ENCODE measurements around the gene PGS1.
"Not testable (repeated sequence)": the region's sequence is repeated elsewhere in the genome, so short reads cannot be mapped to it uniquely, and the experiment has no call there.

Gene PGS1

GRCh38 chr17:78378225-78379130 lies at the start of gene PGS1:
Gene PGS1, plus strand, starts transcription at chr17:78378649. Its CDS starts 17 bp downstream, at chr17:78378666.
- in situ Hi-C loops (cut with MboI; ENCODE audit: low sequenced_read_pairs), result no loop called here

- in situ Hi-C loops (cut with MboI; ENCODE audit: low sequenced_read_pairs), result no loop called here
Observed at GRCh38 chr17:78329263-78330059, 49.0 kb upstream of the PGS1 start.

- in situ Hi-C loops (cut with MboI; ENCODE audit: low sequenced_read_pairs), result no loop called here
Observed at GRCh38 chr17:78330570-78331224, 47.8 kb upstream of the PGS1 start.

- in situ Hi-C loops (cut with MboI; ENCODE audit: low sequenced_read_pairs), result not testable (repeated sequence)
Observed at GRCh38 chr17:78331355-78331754, 47.1 kb upstream of the PGS1 start.

GRCh38 chr17:78332991-78333390 lies 45.5 kb upstream of the PGS1 start:
- in situ Hi-C loops (cut with MboI; ENCODE audit: low sequenced_read_pairs), result no loop called here

- in situ Hi-C loops (cut with MboI; ENCODE audit: low sequenced_read_pairs), result no loop called here
Observed at GRCh38 chr17:78335209-78335608, 43.2 kb upstream of the PGS1 start.

- in situ Hi-C loops (cut with MboI; ENCODE audit: low sequenced_read_pairs), result no loop called here
Observed at GRCh38 chr17:78337244-78338109, 41.0 kb upstream of the PGS1 start.

- in situ Hi-C loops (cut with MboI; ENCODE audit: low sequenced_read_pairs), result no loop called here
Observed at GRCh38 chr17:78338486-78339259, 39.8 kb upstream of the PGS1 start.

- in situ Hi-C loops (cut with MboI; ENCODE audit: low sequenced_read_pairs), result no loop called here
Observed at GRCh38 chr17:78340183-78340955, 38.1 kb upstream of the PGS1 start.

- in situ Hi-C loops (cut with MboI; ENCODE audit: low sequenced_read_pairs), result no loop called here
Observed at GRCh38 chr17:78341559-78342448, 36.6 kb upstream of the PGS1 start.

- in situ Hi-C loops (cut with MboI; ENCODE audit: low sequenced_read_pairs), result no loop called here
Observed at GRCh38 chr17:78342449-78343186, 35.8 kb upstream of the PGS1 start.

- in situ Hi-C loops (cut with MboI; ENCODE audit: low sequenced_read_pairs), result no loop called here
Observed at GRCh38 chr17:78343187-78343542, 35.3 kb upstream of the PGS1 start.

GRCh38 chr17:78343543-78344201 lies 34.8 kb upstream of the PGS1 start:
- in situ Hi-C loops (cut with MboI; ENCODE audit: low sequenced_read_pairs), result no loop called here

GRCh38 chr17:78344666-78345065 lies 33.8 kb upstream of the PGS1 start:
- in situ Hi-C loops (cut with MboI; ENCODE audit: low sequenced_read_pairs), result no loop called here

- in situ Hi-C loops (cut with MboI; ENCODE audit: low sequenced_read_pairs), result no loop called here
Observed at GRCh38 chr17:78345172-78345571, 33.3 kb upstream of the PGS1 start.

GRCh38 chr17:78345791-78346494 lies 32.5 kb upstream of the PGS1 start:
- in situ Hi-C loops (cut with MboI; ENCODE audit: low sequenced_read_pairs), result no loop called here
